Activated T-cell treated with anti-CD3 and anti-CD28 coated beads for 1 hour (primary cell): ENCODE results near the gene SLC51B.
"Not testable (repeated sequence)": the region's sequence is repeated elsewhere in the genome, so short reads cannot be mapped to it uniquely, and the experiment has no call there.

Source experiments
- DNase-seq: peaks from one replicate; pipeline ENCODE4 v3.0.0-alpha.2; 2020; ENCODE audit warnings: low read depth

Gene SLC51B

DNA sequence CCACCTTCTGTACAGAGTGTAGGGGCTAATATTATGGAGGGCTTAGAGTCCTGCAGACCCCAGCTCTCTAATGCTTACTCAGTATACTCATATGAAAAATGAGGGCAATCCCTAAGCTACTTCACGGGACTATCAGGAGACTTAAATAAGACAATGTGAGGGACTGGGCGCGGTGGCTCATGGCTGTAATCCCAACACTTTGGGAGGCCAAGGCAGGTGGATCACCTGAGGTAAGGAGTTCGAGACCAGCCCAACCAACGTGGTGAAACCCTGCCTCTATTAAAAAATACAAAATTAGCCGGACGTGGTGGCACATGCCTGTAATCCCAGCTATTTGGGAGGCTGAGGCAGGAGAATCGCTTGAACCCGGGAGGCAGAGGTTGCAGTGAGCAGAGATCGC, 54.6 kb downstream of the SLC51B start:
- DNase-seq = not testable (repeated sequence)

GRCh38 chr15:65100442-65100841, 55.3 kb downstream of the SLC51B start:
- DNase-seq = no peak

- DNase-seq = peak; percentile 31
These were observed 56.3 kb downstream of the SLC51B start for GRCh38 chr15:65101411-65101890.

- no peak for DNase-seq
These were observed 56.9 kb downstream of the SLC51B start for GRCh38 chr15:65101891-65102708.

DNA sequence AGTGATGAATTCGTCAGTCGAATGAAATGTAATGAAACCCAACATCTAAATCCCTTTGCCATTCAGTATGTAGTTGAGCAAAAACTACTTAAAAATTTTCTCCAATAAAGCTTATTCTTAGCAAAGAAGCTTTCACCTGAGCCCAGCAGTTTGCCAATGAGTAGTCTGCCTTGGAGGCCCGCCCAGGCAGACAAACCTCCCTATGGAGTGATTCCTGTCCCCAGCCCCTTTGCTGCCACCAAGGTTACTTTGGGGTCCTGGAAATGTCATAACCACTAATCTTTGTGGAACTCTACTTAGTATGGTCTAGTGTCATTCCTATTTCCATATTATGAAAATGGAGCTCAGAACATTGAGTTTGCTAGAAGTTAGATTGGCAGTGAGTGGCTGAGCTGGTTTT, 57.7 kb downstream of the SLC51B start:
- DNase-seq = no peak
